HepG2 (cell line): Measurements from ENCODE around the gene PRM2. TPM values are rescaled to one million over a fixed set of nuclear protein-coding genes. Genes with fewer than 3 reads are reported as not detected.

Experiments used
- BORCS8-MEF2B ChIP-seq: sonication (generic); formaldehyde crosslinking; IDR thresholded peaks from 2 replicates; pipeline ENCODE4 v1.8.0; 2022; ENCODE audit warnings: mild to moderate bottlenecking, missing genetic modification reagents
- BRD4 ChIP-seq: sonication (generic); formaldehyde crosslinking; IDR thresholded peaks from 2 replicates; pipeline ENCODE4 v1.4.0; 2020; ENCODE audit warnings: missing genetic modification reagents
- CREM ChIP-seq, 2 experiments: sonication (generic) in 1 of 2; formaldehyde crosslinking in 1 of 2; IDR thresholded peaks; 2 replicates each; pipeline versions ENCODE4 v1.4.0 to v1.6.1; 2016 to 2020; ENCODE audit warnings: antibody characterized with exemption in 1 of 2, mild to moderate bottlenecking in 1 of 2, missing genetic modification reagents in 1 of 2
- IRF2 ChIP-seq: IDR thresholded peaks from 2 replicates; pipeline ENCODE4 v1.6.1; 2018; ENCODE audit warnings: missing genetic modification reagents, missing compliant biosample characterization
- KMT2B ChIP-seq: IDR thresholded peaks from 2 replicates; pipeline ENCODE4 v1.6.1; 2016; ENCODE audit warnings: missing genetic modification reagents, missing compliant biosample characterization
- NCOA2 ChIP-seq: sonication (generic); formaldehyde crosslinking; IDR thresholded peaks from 2 replicates; pipeline ENCODE4 v1.8.0; 2022; ENCODE audit warnings: inconsistent platforms
- NR2C2 ChIP-seq: sonication (generic); formaldehyde crosslinking; IDR thresholded peaks from 2 replicates; pipeline ENCODE4 v1.4.0; 2020; ENCODE audit warnings: missing genetic modification reagents, mild to moderate bottlenecking, moderate library complexity, borderline replicate concordance
- PAXIP1 ChIP-seq: sonication (generic); formaldehyde crosslinking; conservative IDR thresholded peaks from 2 replicates; pipeline ENCODE4 v1.4.0; 2020; ENCODE audit warnings: mild to moderate bottlenecking, missing genetic modification reagents, moderate library complexity
- REL ChIP-seq: sonication (generic); formaldehyde crosslinking; conservative IDR thresholded peaks from 2 replicates; pipeline ENCODE4 v1.8.0; 2022; ENCODE audit warnings: mild to moderate bottlenecking, missing genetic modification reagents, moderate library complexity
- SAP130 ChIP-seq: IDR thresholded peaks from 2 replicates; pipeline ENCODE4 v1.6.1; 2016; ENCODE audit warnings: low read depth
- SIN3A ChIP-seq: IDR thresholded peaks from 2 replicates; pipeline ENCODE4 v1.6.1; 2011; ENCODE audit warnings: low read depth, mild to moderate bottlenecking, control low read depth, low read length, borderline replicate concordance
- TBX2 ChIP-seq: sonication (generic); formaldehyde crosslinking; IDR thresholded peaks from 2 replicates; pipeline ENCODE4 v1.5.0; 2020; ENCODE audit warnings: missing genetic modification reagents, mild to moderate bottlenecking, borderline replicate concordance
- ZFP82 ChIP-seq: sonication (generic); formaldehyde crosslinking; IDR thresholded peaks from 2 replicates; pipeline ENCODE4 v1.5.1; 2020; ENCODE audit warnings: mild to moderate bottlenecking, missing genetic modification reagents, borderline replicate concordance
- ZNF232 ChIP-seq: sonication (generic); formaldehyde crosslinking; IDR thresholded peaks from 2 replicates; pipeline ENCODE4 v1.4.0; 2020; ENCODE audit warnings: missing genetic modification reagents, borderline replicate concordance
- ZNF331 ChIP-seq: sonication (generic); formaldehyde crosslinking; IDR thresholded peaks from 2 replicates; pipeline ENCODE4 v1.4.0; 2020; ENCODE audit warnings: missing genetic modification reagents
- ZNF335 ChIP-seq: sonication (generic); formaldehyde crosslinking; IDR thresholded peaks from 2 replicates; pipeline ENCODE4 v1.4.0; 2020; ENCODE audit warnings: missing genetic modification reagents
- ZNF34 ChIP-seq: sonication (generic); formaldehyde crosslinking; IDR thresholded peaks from 2 replicates; pipeline ENCODE4 v1.4.0; 2020; ENCODE audit warnings: mild to moderate bottlenecking, missing genetic modification reagents, borderline replicate concordance
- ZNF382 ChIP-seq: sonication (generic); formaldehyde crosslinking; IDR thresholded peaks from 2 replicates; pipeline ENCODE4 v1.5.0; 2020; ENCODE audit warnings: missing genetic modification reagents, mild to moderate bottlenecking, borderline replicate concordance
- ZNF562 ChIP-seq: sonication (generic); formaldehyde crosslinking; IDR thresholded peaks from 2 replicates; pipeline ENCODE4 v1.8.0; 2022; ENCODE audit warnings: missing genetic modification reagents, borderline replicate concordance
- ZNF720 ChIP-seq: sonication (generic); formaldehyde crosslinking; IDR thresholded peaks from 2 replicates; pipeline ENCODE4 v1.4.0; 2020; ENCODE audit warnings: missing genetic modification reagents
- ZNF790 ChIP-seq: sonication (generic); formaldehyde crosslinking; IDR thresholded peaks from 2 replicates; pipeline ENCODE4 v1.8.0; 2022; ENCODE audit warnings: missing genetic modification reagents, mild to moderate bottlenecking, borderline replicate concordance
- ZSCAN20 ChIP-seq: sonication (generic); formaldehyde crosslinking; IDR thresholded peaks from 2 replicates; pipeline ENCODE4 v1.4.0; 2020; ENCODE audit warnings: missing genetic modification reagents, mild to moderate bottlenecking, borderline replicate concordance
- ZSCAN29 ChIP-seq: sonication (generic); formaldehyde crosslinking; conservative IDR thresholded peaks from 2 replicates; pipeline ENCODE4 v1.4.0; 2020; ENCODE audit warnings: mild to moderate bottlenecking, missing genetic modification reagents
- polyA plus RNA-seq, 8 experiments: library from polyadenylated mRNA; depleted of rRNA in 3 of 8; stranded (reverse) in 7 of 8; unstranded in 1 of 8; fragments of >200 nt; fragmentation: Illumina TruSeq in 4 of 8; extraction: Trizol in 4 of 8; gene quantifications; 2 replicates each; pipeline versions ENCODE4 v1.2.1 to v1.2.3, GENCODE V29; 2011 to 2016; ENCODE audit warnings: low read depth in 4 of 8, missing spikeins in 1 of 8, mixed read lengths in 1 of 8; ENCODE audit not compliant: insufficient read depth in 1 of 8
- total RNA-seq, 5 experiments: library from RNA; depleted of rRNA; stranded (reverse); fragments of >200 nt; fragmentation: Illumina TruSeq; extraction: Trizol; gene quantifications; 2 replicates each; pipeline ENCODE4 v1.2.3, GENCODE V29; 2016; ENCODE audit warnings: low read depth in 1 of 5
- TF ChIP-seq, protein P1 (sequence below): IDR thresholded peaks from 2 replicates; pipeline ENCODE4 v1.6.1; 2016; ENCODE audit warnings: missing genetic modification reagents, missing compliant biosample characterization
- TF ChIP-seq, protein P2 (sequence below): sonication (generic); formaldehyde crosslinking; IDR thresholded peaks from 2 replicates; pipeline ENCODE4 v1.8.0; 2022; ENCODE audit warnings: mild to moderate bottlenecking, missing genetic modification reagents

The PRM2 gene
- total and polyA plus RNA-seq, 2 of the 13 experiments (the other 11 are each of a cell fraction or from before 2014, with no cell fraction given): 0.54 TPM; not detected in 1

DNA sequence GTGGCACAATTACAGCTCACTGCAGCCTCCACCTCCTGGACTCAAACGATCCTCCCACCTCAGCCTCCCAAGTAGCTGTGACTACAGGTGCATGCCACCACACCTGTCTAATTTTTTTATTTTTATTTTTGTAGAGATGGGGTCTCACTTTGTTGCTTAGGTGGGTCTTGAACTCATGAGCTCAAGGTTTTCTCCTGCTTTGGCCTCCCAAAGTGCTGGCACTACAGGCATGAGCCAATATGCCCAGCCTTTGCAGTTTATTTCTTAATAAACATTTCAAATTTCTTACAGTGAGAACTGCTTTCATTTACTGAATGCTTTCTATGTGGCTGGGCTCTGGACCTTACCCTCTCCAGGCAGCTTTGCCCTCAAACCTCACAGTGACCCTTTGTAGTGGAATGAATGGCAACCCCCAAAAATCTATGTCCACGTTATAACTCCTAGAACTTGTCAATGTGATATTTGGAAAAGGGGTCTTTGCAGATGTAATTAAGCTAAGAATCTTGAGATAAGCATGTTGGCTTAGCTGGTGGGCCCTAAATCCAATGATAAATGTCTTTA, 5.6 kb downstream of the PRM2 start (continued):
- TF ChIP-seq PAXIP1 (CRISPR knock-in tag) (peak; percentile 87), ZNF335 (0 out of 2 replicates have a peak, but pooled peaks have one; percentile 18), TBX2 (CRISPR knock-in tag) (no peak), ZNF562 (no peak), ZNF382 (no peak), ZFP82 (CRISPR knock-in tag) (no peak), ZNF331 (0 out of 2 replicates have a peak, but pooled peaks have one; percentile 4), ZSCAN29 (CRISPR knock-in tag) (0 out of 2 replicates have a peak, but pooled peaks have one; percentile 39), IRF2 (CRISPR knock-in tag) (no peak), ZNF232 (CRISPR knock-in tag) (peak; percentile 77; the same call in 1 of the 2 replicates), CREM (IDR thresholded peaks at IDR 0.05) (peak; percentile 56; the same call in 1 of the 2 replicates), CREM (CRISPR knock-in tag; IDR thresholded peaks at IDR 0.05) (no peak), REL (CRISPR knock-in tag) (no peak), NR2C2 (CRISPR knock-in tag) (no peak), ZNF34 (no peak), KMT2B (CRISPR knock-in tag) (no peak), SIN3A (no peak), ZSCAN20 (no peak), NCOA2 (CRISPR knock-in tag) (no peak), BRD4 (CRISPR knock-in tag) (peak; percentile 58; the same call in 1 of the 2 replicates), BORCS8-MEF2B (CRISPR knock-in tag) (no peak), SAP130 (peak; percentile 40), ZNF720 (CRISPR knock-in tag) (no peak), ZNF790 (no peak; the same call in 1 of the 2 replicates)
- TF ChIP-seq, protein P1, sequence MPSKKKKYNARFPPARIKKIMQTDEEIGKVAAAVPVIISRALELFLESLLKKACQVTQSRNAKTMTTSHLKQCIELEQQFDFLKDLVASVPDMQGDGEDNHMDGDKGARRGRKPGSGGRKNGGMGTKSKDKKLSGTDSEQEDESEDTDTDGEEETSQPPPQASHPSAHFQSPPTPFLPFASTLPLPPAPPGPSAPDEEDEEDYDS (CRISPR knock-in tag): peak; percentile 41; the same call in 1 of the 2 replicates
- TF ChIP-seq, protein P2, sequence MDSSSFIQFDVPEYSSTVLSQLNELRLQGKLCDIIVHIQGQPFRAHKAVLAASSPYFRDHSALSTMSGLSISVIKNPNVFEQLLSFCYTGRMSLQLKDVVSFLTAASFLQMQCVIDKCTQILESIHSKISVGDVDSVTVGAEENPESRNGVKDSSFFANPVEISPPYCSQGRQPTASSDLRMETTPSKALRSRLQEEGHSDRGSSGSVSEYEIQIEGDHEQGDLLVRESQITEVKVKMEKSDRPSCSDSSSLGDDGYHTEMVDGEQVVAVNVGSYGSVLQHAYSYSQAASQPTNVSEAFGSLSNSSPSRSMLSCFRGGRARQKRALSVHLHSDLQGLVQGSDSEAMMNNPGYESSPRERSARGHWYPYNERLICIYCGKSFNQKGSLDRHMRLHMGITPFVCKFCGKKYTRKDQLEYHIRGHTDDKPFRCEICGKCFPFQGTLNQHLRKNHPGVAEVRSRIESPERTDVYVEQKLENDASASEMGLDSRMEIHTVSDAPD (CRISPR knock-in tag): peak; percentile 69; the same call in 1 of the 2 replicates
